Stimulated activated naive B cell treated with anti-CD40 and anti-IgM and Interleukin-4, amounts not matched to agents 10 μg/mL and 1 μg/mL and 100 μg/mL, for 72 hours (primary cell): ENCODE results near the gene POMP.

Experiments used
- ATAC-seq, 2 donors: fragments of 150-1000 bp; cut with Tn5 transposase; replicated peaks; 2 replicates each; pipeline ENCODE4 v1.10.0; 2021; ENCODE audit warnings: moderate library complexity in 1 of 2
- DNase-seq: peaks from one replicate; pipeline ENCODE4 v3.0.0; 2021
- H3K27ac Mint-ChIP-seq: one replicate; pipeline ENCODE4 v1.8.0; 2022; ENCODE audit warnings: mild to moderate bottlenecking, mixed read lengths
- H3K27me3 Mint-ChIP-seq, 2 donors: one replicate each; pipeline ENCODE4 v1.8.0; 2022; ENCODE audit warnings: mixed read lengths in 2 of 2
- H3K36me3 Mint-ChIP-seq, 2 donors: one replicate each; pipeline ENCODE4 v1.8.0; 2022; ENCODE audit warnings: mixed read lengths in 2 of 2, mild to moderate bottlenecking in 1 of 2
- H3K4me1 Mint-ChIP-seq, 2 donors: one replicate each; pipeline ENCODE4 v1.8.0; 2022; ENCODE audit warnings: mixed read lengths in 2 of 2, mild to moderate bottlenecking in 1 of 2
- H3K4me3 Mint-ChIP-seq, 2 donors: one replicate each; pipeline ENCODE4 v1.8.0; 2022; ENCODE audit warnings: mild to moderate bottlenecking in 2 of 2, mixed read lengths in 2 of 2, moderate library complexity in 1 of 2
- H3K9me3 Mint-ChIP-seq, 2 donors: one replicate each; pipeline ENCODE4 v1.8.0; 2022; ENCODE audit warnings: mixed read lengths in 2 of 2, mild to moderate bottlenecking in 1 of 2

The POMP gene

GRCh38 chr13:28624707-28625432 is 34.1 kb upstream of the POMP start:
- ATAC-seq (no peak), DNase-seq (no peak)
- Mint-ChIP-seq H3K9me3 (no peaks in the 10 kb centered on the region), H3K4me1 (peaks cover 12 to 22% of the 10 kb centered on the region in 2 donors), H3K36me3 (no peaks in the 10 kb centered on the region), H3K27me3 (no peaks in the 10 kb centered on the region), H3K27ac (peak overlapping the region; percentile 51), H3K4me3 (no peak overlapping the region)

- no peak for ATAC-seq
- Mint-ChIP-seq H3K36me3 (no peaks in the 10 kb centered on the region), H3K27ac (no peak overlapping the region), H3K4me1 (peaks cover 15 to 22% of the 10 kb centered on the region in 2 donors), H3K4me3 (no peak overlapping the region), H3K9me3 (no peaks in the 10 kb centered on the region), H3K27me3 (no peaks in the 10 kb centered on the region)
- DNase-seq: no peak
These were observed 32.7 kb upstream of the POMP start for GRCh38 chr13:28626266-28626665.

GRCh38 chr13:28628241-28628640 is 30.7 kb upstream of the POMP start:
- Mint-ChIP-seq H3K4me1 (peaks cover 17 to 22% of the 10 kb centered on the region in 2 donors), H3K4me3 (no peak overlapping the region), H3K9me3 (no peaks in the 10 kb centered on the region), H3K27ac (no peak overlapping the region), H3K36me3 (no peaks in the 10 kb centered on the region), H3K27me3 (no peaks in the 10 kb centered on the region)
- no peak for ATAC-seq
- no peak for DNase-seq

GRCh38 chr13:28630869-28631268 is 28.1 kb upstream of the POMP start:
- Mint-ChIP-seq H3K36me3 (no peaks in the 10 kb centered on the region), H3K27ac (no peak overlapping the region), H3K27me3 (no peaks in the 10 kb centered on the region), H3K9me3 (no peaks in the 10 kb centered on the region), H3K4me1 (peaks cover 8 to 16% of the 10 kb centered on the region in 2 donors), H3K4me3 (no peak overlapping the region)
- ATAC-seq (no peak), DNase-seq (no peak)

- no peaks in the 10 kb centered on the region for H3K9me3 Mint-ChIP-seq
- peaks cover 12 to 21% of the 10 kb centered on the region in 2 donors for H3K4me1 Mint-ChIP-seq
- H3K4me3 Mint-ChIP-seq: no peak overlapping the region
- no peak overlapping the region for H3K27ac Mint-ChIP-seq
- H3K27me3 Mint-ChIP-seq: no peaks in the 10 kb centered on the region
- no peaks in the 10 kb centered on the region for H3K36me3 Mint-ChIP-seq
- ATAC-seq (no peak), DNase-seq (no peak)
These were observed 27.1 kb upstream of the POMP start for GRCh38 chr13:28631801-28632200.

- no peak overlapping the region for H3K4me3 Mint-ChIP-seq
- no peaks in the 10 kb centered on the region for H3K9me3 Mint-ChIP-seq
- ATAC-seq (no peak), DNase-seq (no peak)
- peaks cover 23 to 53% of the 10 kb centered on the region in 2 donors for H3K4me1 Mint-ChIP-seq
- H3K36me3 Mint-ChIP-seq: no peaks in the 10 kb centered on the region
- H3K27me3 Mint-ChIP-seq: no peaks in the 10 kb centered on the region
- no peak overlapping the region for H3K27ac Mint-ChIP-seq
These were observed 22.9 kb upstream of the POMP start for GRCh38 chr13:28636069-28636468.

- no peaks in the 10 kb centered on the region for H3K27me3 Mint-ChIP-seq
- DNase-seq: peak; percentile 70
- H3K27ac Mint-ChIP-seq: peak overlapping the region; percentile 56
- H3K4me3 Mint-ChIP-seq: peak overlapping the region; percentile 43 to 59
- peak; percentile 55 to 61 for ATAC-seq
- H3K4me1 Mint-ChIP-seq: peaks cover 30 to 60% of the 10 kb centered on the region in 2 donors
- no peaks in the 10 kb centered on the region for H3K9me3 Mint-ChIP-seq
- no peaks in the 10 kb centered on the region for H3K36me3 Mint-ChIP-seq
These were observed 22.1 kb upstream of the POMP start for GRCh38 chr13:28636677-28637317.

- peak; percentile 58 for DNase-seq
- H3K4me1 Mint-ChIP-seq: peaks cover 35 to 69% of the 10 kb centered on the region in 2 donors
- H3K36me3 Mint-ChIP-seq: no peaks in the 10 kb centered on the region
- no peaks in the 10 kb centered on the region for H3K9me3 Mint-ChIP-seq
- ATAC-seq: peak; percentile 77 to 82
- no peaks in the 10 kb centered on the region for H3K27me3 Mint-ChIP-seq
- peak overlapping the region; percentile 53 to 74 for H3K4me3 Mint-ChIP-seq
- H3K27ac Mint-ChIP-seq: peak overlapping the region; percentile 95
These were observed 21.1 kb upstream of the POMP start for GRCh38 chr13:28637714-28638355.

- peaks cover 39 to 76% of the 10 kb centered on the region in 2 donors for H3K4me1 Mint-ChIP-seq
- no peak overlapping the region for H3K27ac Mint-ChIP-seq
- no peaks in the 10 kb centered on the region for H3K27me3 Mint-ChIP-seq
- H3K36me3 Mint-ChIP-seq: peaks cover 2 to 4% of the 10 kb centered on the region in 2 donors
- DNase-seq: no peak
- H3K9me3 Mint-ChIP-seq: no peaks in the 10 kb centered on the region
- no peak overlapping the region for H3K4me3 Mint-ChIP-seq
- ATAC-seq: no peak
These were observed 20.2 kb upstream of the POMP start for GRCh38 chr13:28638756-28639155.

- H3K27me3 Mint-ChIP-seq: no peaks in the 10 kb centered on the region
- ATAC-seq: no peak
- peaks cover 36 to 68% of the 10 kb centered on the region in 2 donors for H3K4me1 Mint-ChIP-seq
These were observed 17.9 kb upstream of the POMP start for GRCh38 chr13:28640861-28641599.

GRCh38 chr13:28641600-28641926 is 17.4 kb upstream of the POMP start:
- Mint-ChIP-seq H3K9me3 (no peaks in the 10 kb centered on the region), H3K27me3 (no peaks in the 10 kb centered on the region), H3K36me3 (peaks cover 2 to 9% of the 10 kb centered on the region in 2 donors), H3K4me1 (peaks cover 34 to 65% of the 10 kb centered on the region in 2 donors), H3K27ac (peak overlapping the region; percentile 89), H3K4me3 (peak overlapping the region; percentile 36 to 37)
- ATAC-seq (peak; percentile 72 to 75), DNase-seq (peak; percentile 47)

More at GRCh38 chr13:28640861-28641599, 17.9 kb upstream of the POMP start:
- Mint-ChIP-seq H3K4me3 (peak overlapping the region; percentile 36 to 37), H3K36me3 (peaks cover 2 to 9% of the 10 kb centered on the region in 2 donors), H3K27ac (peak overlapping the region; percentile 89), H3K9me3 (no peaks in the 10 kb centered on the region)
- no peak for DNase-seq

GRCh38 chr13:28650284-28650683 is 8.6 kb upstream of the POMP start:
- Mint-ChIP-seq H3K4me3 (no peak overlapping the region), H3K36me3 (peaks cover 3 to 6% of the 10 kb centered on the region in 2 donors), H3K4me1 (peaks cover 22 to 37% of the 10 kb centered on the region in 2 donors), H3K27me3 (no peaks in the 10 kb centered on the region), H3K27ac (peak overlapping the region; percentile 52), H3K9me3 (peaks cover 2 to 3% of the 10 kb centered on the region in 2 donors)
- ATAC-seq: peak; percentile 87 to 94
- DNase-seq: no peak

- Mint-ChIP-seq H3K36me3 (peaks cover 4 to 9% of the 10 kb centered on the region in 2 donors), H3K27me3 (no peaks in the 10 kb centered on the region), H3K4me1 (peaks cover 33 to 52% of the 10 kb centered on the region in 2 donors), H3K27ac (peak overlapping the region; percentile 21), H3K9me3 (peaks cover 2 to 3% of the 10 kb centered on the region in 2 donors), H3K4me3 (peak overlapping the region in 1 of 2 donors; percentile 37)
- ATAC-seq (no peak), DNase-seq (no peak)
These were observed 7.0 kb upstream of the POMP start for GRCh38 chr13:28651810-28652401.

- DNase-seq (no peak), ATAC-seq (no peak)
- H3K27ac Mint-ChIP-seq: no peak overlapping the region
- peaks cover 5 to 8% of the 10 kb centered on the region in 2 donors for H3K36me3 Mint-ChIP-seq
- H3K4me3 Mint-ChIP-seq: no peak overlapping the region
- peaks cover 2 to 3% of the 10 kb centered on the region in 2 donors for H3K9me3 Mint-ChIP-seq
- H3K4me1 Mint-ChIP-seq: peaks cover 39 to 63% of the 10 kb centered on the region in 2 donors
- H3K27me3 Mint-ChIP-seq: no peaks in the 10 kb centered on the region
These were observed 5.8 kb upstream of the POMP start for GRCh38 chr13:28653111-28653510.
